Endothelial cell of umbilical vein (primary cell): ENCODE measurements around the gene TRIM17. TPM values are rescaled to one million over a fixed set of nuclear protein-coding genes. Genes with fewer than 3 reads are reported as not detected.

Experiments
- BruUV-seq: library from RNA; stranded (reverse); fragments of 400-500 nt; replicated peaks from 2 replicates; lab custom pipeline; 2021; lab: Mats Ljungman, UMichigan
- CTCF ChIA-PET: fragments of 300-600, 350-600 bp; sonication (Branson Sonifier 250); formaldehyde crosslinking; loops from one replicate; lab custom pipeline; 2021; ENCODE audit warnings: antibody characterized with exemption, inconsistent platforms; lab: Charles Lee
- POLR2A ChIA-PET: fragments of 300-600, 350-600 bp; sonication (Branson Sonifier 250); formaldehyde crosslinking; loops from one replicate; lab custom pipeline; 2021; ENCODE audit warnings: antibody characterized with exemption, inconsistent platforms; lab: Charles Lee
- DNase-seq: peaks from one replicate; pipeline ENCODE4 v3.0.0-alpha.2; 2011; ENCODE audit warnings: low read depth, low spot score
- FAIRE-seq: peaks from 2 replicates; lab custom pipeline; 2011; peaks lifted over from hg19 to GRCh38; lab: Jason Lieb, UNC
- H2AFZ ChIP-seq: 2 replicates; pipeline ENCODE4 v1.6.0; 2012; ENCODE audit warnings: low read depth, low read length, control low read depth, inconsistent platforms
- H3K27ac ChIP-seq: 2 replicates; pipeline ENCODE4 v1.5.1; 2011; ENCODE audit warnings: low read depth, mild to moderate bottlenecking, control low read depth, low read length, moderate library complexity; ENCODE audit not compliant: insufficient read depth
- H3K27me3 ChIP-seq, 2 experiments: 2 replicates each; pipeline versions ENCODE4 v1.6.0 to v1.6.1; 2011; ENCODE audit warnings: low read length in 2 of 2, mixed read lengths in 1 of 2; ENCODE audit not compliant: control insufficient read depth in 2 of 2, insufficient read depth in 2 of 2
- H3K36me3 ChIP-seq, 2 experiments: 2 replicates in 1 of 2; 3 replicates in 1 of 2; pipeline ENCODE4 v1.5.1; 2011; ENCODE audit warnings: low read length in 2 of 2, mild to moderate bottlenecking in 1 of 2, moderate library complexity in 1 of 2; ENCODE audit not compliant: control insufficient read depth in 2 of 2, insufficient read depth in 2 of 2; ENCODE audit errors: extremely low read depth in 1 of 2
- H3K4me1 ChIP-seq: 3 replicates; pipeline ENCODE4 v1.5.1; 2011; ENCODE audit warnings: mild to moderate bottlenecking, low read length; ENCODE audit not compliant: control insufficient read depth, insufficient read depth; ENCODE audit errors: extremely low read depth
- H3K4me2 ChIP-seq: 2 replicates; pipeline ENCODE4 v1.6.1; 2011; ENCODE audit warnings: low read length, control low read depth, mixed read lengths; ENCODE audit not compliant: insufficient read depth
- H3K4me3 ChIP-seq, 3 experiments: fragments of 200-600 bp in 1 of 3; sonication (generic), shearing (Covaris generic) in 1 of 3; replicated peaks in 1 of 3; 2 replicates each; pipeline ENCODE4 v1.5.1; 2011 to 2016; ENCODE audit warnings: control low read depth in 3 of 3, low read length in 3 of 3, mild to moderate bottlenecking in 2 of 3, inconsistent platforms in 1 of 3, low read depth in 1 of 3, moderate library complexity in 1 of 3; ENCODE audit not compliant: insufficient read depth in 1 of 3
- H3K79me2 ChIP-seq: 2 replicates; pipeline ENCODE4 v1.6.0; 2012; ENCODE audit warnings: low read length, inconsistent platforms; ENCODE audit not compliant: control insufficient read depth, insufficient read depth
- H3K9ac ChIP-seq: replicated peaks from 2 replicates; pipeline ENCODE3; 2011; ENCODE audit warnings: low read length, control low read depth; ENCODE audit not compliant: insufficient read depth; ENCODE audit errors: extremely low read depth
- H3K9me1 ChIP-seq: replicated peaks from 3 replicates; pipeline ENCODE4 v1.6.0; 2011; ENCODE audit warnings: mild to moderate bottlenecking, low read length; ENCODE audit not compliant: control insufficient read depth, insufficient read depth; ENCODE audit errors: extremely low read depth
- H3K9me3 ChIP-seq: replicated peaks from 2 replicates; pipeline ENCODE4 v1.5.1; 2012; ENCODE audit warnings: low read length, inconsistent platforms; ENCODE audit not compliant: control insufficient read depth, insufficient read depth
- H4K20me1 ChIP-seq: replicated peaks from 2 replicates; pipeline ENCODE3; 2011; ENCODE audit warnings: mild to moderate bottlenecking, low read length; ENCODE audit not compliant: control insufficient read depth, insufficient read depth; ENCODE audit errors: extremely low read depth
- EZH2 ChIP-seq: IDR thresholded peaks from 2 replicates; pipeline ENCODE4 v1.6.1; 2012; ENCODE audit warnings: borderline replicate concordance, low read depth, mild to moderate bottlenecking, moderate library complexity, low read length, inconsistent platforms; ENCODE audit not compliant: severe bottlenecking
- FOS ChIP-seq: IDR thresholded peaks from 2 replicates; pipeline ENCODE4 v1.6.1; 2011; ENCODE audit warnings: mild to moderate bottlenecking, low read length, moderate library complexity, borderline replicate concordance; ENCODE audit not compliant: insufficient read depth
- JUN ChIP-seq: IDR thresholded peaks from 2 replicates; pipeline ENCODE4 v1.6.1; 2011; ENCODE audit warnings: borderline replicate concordance, low read depth; ENCODE audit not compliant: insufficient read length, insufficient read depth
- MYC ChIP-seq: IDR thresholded peaks from one replicate; pipeline ENCODE4 v1.6.1; 2011; ENCODE audit warnings: mild to moderate bottlenecking, low read depth, low read length
- POLR2A ChIP-seq: IDR thresholded peaks from 2 replicates; pipeline ENCODE4 v1.6.1; 2012; ENCODE audit warnings: low read depth, mild to moderate bottlenecking, control low read depth, low read length
- POLR2AphosphoS5 ChIP-seq: IDR thresholded peaks from 2 replicates; pipeline ENCODE4 v1.6.1; 2012; ENCODE audit warnings: low read depth, mild to moderate bottlenecking, control low read depth, low read length, moderate library complexity; ENCODE audit not compliant: insufficient read depth
- dilution Hi-C: fragments of 300-500 bp; cut with MboI; formaldehyde crosslinking; loops from one replicate; pipeline ENCODE4 v1.15.0; 2019; ENCODE audit warnings: low sequenced_read_pairs; ENCODE audit not compliant: extremely low pct_ligation_motif_present
- intact Hi-C: fragments of 100-400 bp; cut with micrococcal nuclease; formaldehyde crosslinking; loops from one replicate; pipeline ENCODE4 v1.10.0; 2022
- polyA plus RNA-seq, 4 experiments: library from polyadenylated mRNA; depleted of rRNA in 3 of 4; stranded (reverse) in 3 of 4; unstranded in 1 of 4; fragments of >200 nt; gene quantifications; 2 replicates each; pipeline versions ENCODE4 v1.2.1 to v1.2.3, GENCODE V29; 2011 to 2012; ENCODE audit warnings: missing spikeins in 1 of 4
- total RNA-seq: library from RNA; stranded (reverse); gene quantifications from 2 replicates; pipeline ENCODE4 v1.2.3, GENCODE V29; 2021
- TF ChIP-seq, protein P1 (sequence below), 2 donors: IDR thresholded peaks; 1 replicate in 1 of 2; 2 replicates in 1 of 2; pipeline ENCODE4 v1.5.1; 2011; ENCODE audit warnings: low read length in 2 of 2, mild to moderate bottlenecking in 2 of 2, moderate library complexity in 2 of 2, control low read depth in 1 of 2, inconsistent platforms in 1 of 2, low read depth in 1 of 2; ENCODE audit not compliant: insufficient read depth in 1 of 2; ENCODE audit errors: extremely low read depth in 1 of 2

Gene TRIM17
- total and polyA plus RNA-seq, 2 donors (not counting 3 experiments of a cell fraction or from before 2014, with no cell fraction given), result not detected

DNA sequence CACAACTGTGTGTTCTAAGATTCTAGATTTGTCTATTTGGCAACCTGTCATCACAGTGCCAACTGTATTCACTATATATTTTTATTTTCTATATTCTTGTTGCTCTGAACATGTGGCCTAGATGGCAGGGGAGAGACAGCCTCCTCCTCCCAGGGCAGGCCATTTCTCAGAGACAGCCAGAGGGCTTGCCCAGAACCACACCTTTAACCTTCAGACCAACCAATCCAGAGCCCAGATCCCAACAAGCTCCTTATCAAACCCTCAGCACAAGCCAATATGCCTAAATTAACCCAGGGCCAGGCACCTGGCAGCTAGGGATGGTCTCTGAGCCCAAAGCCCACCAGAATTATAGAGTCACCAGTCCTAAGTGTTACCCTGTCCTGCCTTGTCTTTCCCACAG lies 29.3 kb downstream of the TRIM17 start:
- H2AFZ ChIP-seq, result no peak overlapping the region
- no peaks in the 10 kb centered on the region for H3K79me2 ChIP-seq
- H3K27me3 ChIP-seq, result peaks cover 4% of the 10 kb centered on the region in 2 experiments
- TF ChIP-seq POLR2AphosphoS5, result no peak
- no peak for TF ChIP-seq FOS
- TF ChIP-seq POLR2A, result no peak
- no peak for TF ChIP-seq JUN
- TF ChIP-seq MYC, result no peak
- TF ChIP-seq, protein P1, sequence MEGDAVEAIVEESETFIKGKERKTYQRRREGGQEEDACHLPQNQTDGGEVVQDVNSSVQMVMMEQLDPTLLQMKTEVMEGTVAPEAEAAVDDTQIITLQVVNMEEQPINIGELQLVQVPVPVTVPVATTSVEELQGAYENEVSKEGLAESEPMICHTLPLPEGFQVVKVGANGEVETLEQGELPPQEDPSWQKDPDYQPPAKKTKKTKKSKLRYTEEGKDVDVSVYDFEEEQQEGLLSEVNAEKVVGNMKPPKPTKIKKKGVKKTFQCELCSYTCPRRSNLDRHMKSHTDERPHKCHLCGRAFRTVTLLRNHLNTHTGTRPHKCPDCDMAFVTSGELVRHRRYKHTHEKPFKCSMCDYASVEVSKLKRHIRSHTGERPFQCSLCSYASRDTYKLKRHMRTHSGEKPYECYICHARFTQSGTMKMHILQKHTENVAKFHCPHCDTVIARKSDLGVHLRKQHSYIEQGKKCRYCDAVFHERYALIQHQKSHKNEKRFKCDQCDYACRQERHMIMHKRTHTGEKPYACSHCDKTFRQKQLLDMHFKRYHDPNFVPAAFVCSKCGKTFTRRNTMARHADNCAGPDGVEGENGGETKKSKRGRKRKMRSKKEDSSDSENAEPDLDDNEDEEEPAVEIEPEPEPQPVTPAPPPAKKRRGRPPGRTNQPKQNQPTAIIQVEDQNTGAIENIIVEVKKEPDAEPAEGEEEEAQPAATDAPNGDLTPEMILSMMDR (IDR thresholded peaks at IDR 0.05; ENCODE audit: extremely low read depth in 1 of 2, insufficient read depth in 1 of 2, low read depth in 1 of 2, low read length in 2 of 2), result no peak
- TF ChIP-seq EZH2, result no peak
- dilution Hi-C loops (no loop called here), intact Hi-C loops (loop anchor here (5.0 kb wide), 1 partner anchor 115 kb away; no protein-coding TSS in a partner anchor)
- ChIA-PET CTCF (no interaction called here), POLR2A (no interaction called here)
- H3K9me1 ChIP-seq, result no peaks in the 10 kb centered on the region
- no TSS peak for BruUV-seq
- no peak overlapping the region for H3K4me3 ChIP-seq
- H3K4me2 ChIP-seq, result no peak overlapping the region
- H3K9me3 ChIP-seq, result no peaks in the 10 kb centered on the region
- no peaks in the 10 kb centered on the region for H3K36me3 ChIP-seq
- DNase-seq (no peak), FAIRE-seq (no peak)
- H4K20me1 ChIP-seq, result no peaks in the 10 kb centered on the region
- no peaks in the 10 kb centered on the region for H3K4me1 ChIP-seq
- H3K9ac ChIP-seq, result no peak overlapping the region
- no peak overlapping the region for H3K27ac ChIP-seq
